Measurements from ENCODE around the gene C1orf116. TPM values are rescaled to one million over a fixed set of nuclear protein-coding genes. Genes with fewer than 3 reads are reported as not detected.

C1orf116 gene
- total and polyA plus RNA-seq, 10 of the 15 experiments (the other 5 are each of a cell fraction or from before 2014, with no cell fraction given) = 0.01 to 0.08 TPM; not detected in 8

DNA sequence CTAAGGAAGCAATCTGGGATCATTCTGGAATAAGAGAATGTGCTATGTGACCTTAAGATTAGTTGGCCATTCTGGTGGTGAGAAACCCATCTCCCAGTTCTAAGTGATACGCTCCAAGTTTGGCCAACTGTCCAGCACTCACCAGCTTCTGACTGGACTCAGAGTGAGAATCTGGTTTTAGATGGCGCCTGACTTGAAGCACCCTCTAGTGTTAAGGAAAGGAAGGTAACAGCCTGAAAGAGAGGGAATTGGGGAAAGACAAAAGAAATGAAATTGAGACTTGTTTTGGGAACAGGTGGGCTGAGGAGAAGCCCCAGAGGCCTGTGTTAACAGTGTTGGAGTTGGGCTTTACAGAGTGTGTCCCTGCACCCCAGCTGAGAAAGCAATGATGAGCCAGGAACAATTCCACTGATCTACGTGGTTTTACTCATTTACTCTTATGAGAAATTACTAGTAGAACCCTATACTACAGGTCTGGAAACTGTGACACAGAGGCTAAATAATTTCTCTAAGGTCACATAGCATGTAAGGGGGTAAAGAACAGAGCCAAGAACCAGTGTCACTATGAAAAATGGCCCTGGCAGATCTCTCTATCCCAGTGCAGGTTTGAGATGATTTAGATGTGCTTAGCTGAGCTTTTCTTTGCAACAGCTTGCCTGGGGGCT, 53.0 kb downstream of the C1orf116 start:
- no peak overlapping the region for H3K9ac ChIP-seq (ENCODE audit: control insufficient read depth, insufficient read depth, low read length)
- in situ Hi-C loops (cut with MboI) (loop anchor here (5.0 kb wide), 3 partner anchors 112 to 252 kb away; partner anchors contain the start of gene IL20), intact Hi-C loops (cut with micrococcal nuclease; ENCODE audit: unreplicated experiment) (loop anchor here (1.0 to 5.0 kb wide), 2 partner anchors 44 to 347 kb away; no protein-coding TSS in a partner anchor)
- H3K4me3 ChIP-seq = no peak overlapping the region
- H3K79me2 ChIP-seq (ENCODE audit: control insufficient read depth, insufficient read depth, low read length) = no peaks in the 10 kb centered on the region
- POLR2A ChIA-PET = no interaction called here
- no peaks in the 10 kb centered on the region for H3K27me3 ChIP-seq (replicated peaks in 1 of 2; ENCODE audit: control insufficient read depth in 2 of 2, insufficient read depth in 2 of 2, low read length in 1 of 2)
- no peak overlapping the region for H2AFZ ChIP-seq (ENCODE audit: control insufficient read depth, low read depth, low read length)
- BruUV-seq (replicated peaks) = no TSS peak
- FAIRE-seq (no peak), ATAC-seq (peak; percentile 72), DNase-seq (ENCODE audit: low read depth, low spot score) (no peak)
- 66% methylated on average over 3 of the region's 3 CpGs for WGBS (ENCODE audit: insufficient coverage, insufficient replicate concordance, low lambda C conversion rate, missing lambda C conversion rate)
- no peaks in the 10 kb centered on the region for H3K4me1 ChIP-seq (ENCODE audit: control insufficient read depth, insufficient read depth, low read length)
- H4K20me1 ChIP-seq (ENCODE audit: control insufficient read depth, insufficient read depth) = no peaks in the 10 kb centered on the region
- H3K4me2 ChIP-seq (ENCODE audit: control insufficient read depth, insufficient read depth) = no peak overlapping the region
- CTCF ChIA-PET = interaction anchor here (0.6 to 12.2 kb wide), 26 partner anchors 10 to 500 kb away, joined by 3 to 314 read pairs (median 26); partner anchors contain the start of genes DYRK3, FCAMR, IL20 and PIGR
- H3K27ac ChIP-seq (ENCODE audit: control insufficient read depth, insufficient read depth) = no peak overlapping the region
- H3K36me3 ChIP-seq (ENCODE audit: control insufficient read depth in 2 of 2, insufficient read depth in 2 of 2, low read length in 1 of 2) = no peaks in the 10 kb centered on the region
- SMC1A ChIA-PET (ENCODE audit: uncharacterized antibody, unreplicated experiment) = interaction anchor here (0.6 to 8.2 kb wide), 24 partner anchors 9 to 350 kb away, joined by 3 to 148 read pairs (median 4); partner anchors contain the start of genes DYRK3, FCAMR and PIGR
- RAD21 ChIA-PET (ENCODE audit: unreplicated experiment) = interaction anchor here (0.6 to 9.6 kb wide), 15 partner anchors 12 to 348 kb away, joined by 3 to 192 read pairs (median 3); partner anchors contain the start of gene FCMR
- no peaks in the 10 kb centered on the region for H3K9me3 ChIP-seq (replicated peaks; ENCODE audit: control insufficient read depth, insufficient read depth, low read length)
- no peak for TF ChIP-seq PAX8 (IDR thresholded peaks at IDR 0.05)
- no peak for TF ChIP-seq RFX5 (IDR thresholded peaks at IDR 0.05; ENCODE audit: low read depth, low read length)
- no peak for TF ChIP-seq POLR2AphosphoS5 (IDR thresholded peaks at IDR 0.05; ENCODE audit: low read length)
- TF ChIP-seq TARDBP (IDR thresholded peaks at IDR 0.05; ENCODE audit: borderline replicate concordance) = no peak
- no peak for TF ChIP-seq ETV6 (conservative IDR thresholded peaks at IDR 0.05 in 1 of 2, IDR thresholded peaks at IDR 0.05 in 1 of 2; ENCODE audit: borderline replicate concordance in 1 of 2, low read depth in 1 of 2)
- no peak for TF ChIP-seq MTA3 (IDR thresholded peaks at IDR 0.05; ENCODE audit: borderline replicate concordance, low read length)
- TF ChIP-seq CBFB (IDR thresholded peaks at IDR 0.05; ENCODE audit: low read depth) = no peak
- no peak for TF ChIP-seq NR2C2 (IDR thresholded peaks at IDR 0.05; ENCODE audit: borderline replicate concordance, control insufficient read depth, insufficient read length, low read depth)
- TF ChIP-seq EZH2 (IDR thresholded peaks at IDR 0.05; ENCODE audit: borderline replicate concordance, control insufficient read depth, low read depth, low read length) = no peak
- TF ChIP-seq JUNB (IDR thresholded peaks at IDR 0.05) = no peak
- 0 out of 2 replicates have a peak, but pooled peaks have one; percentile 12 for TF ChIP-seq RUNX3 (IDR thresholded peaks at IDR 0.05; ENCODE audit: low read length)
- TF ChIP-seq ZNF24 (IDR thresholded peaks at IDR 0.05) = no peak
- TF ChIP-seq BMI1 (IDR thresholded peaks at IDR 0.05; ENCODE audit: borderline replicate concordance) = no peak
- TF ChIP-seq, protein P1, sequence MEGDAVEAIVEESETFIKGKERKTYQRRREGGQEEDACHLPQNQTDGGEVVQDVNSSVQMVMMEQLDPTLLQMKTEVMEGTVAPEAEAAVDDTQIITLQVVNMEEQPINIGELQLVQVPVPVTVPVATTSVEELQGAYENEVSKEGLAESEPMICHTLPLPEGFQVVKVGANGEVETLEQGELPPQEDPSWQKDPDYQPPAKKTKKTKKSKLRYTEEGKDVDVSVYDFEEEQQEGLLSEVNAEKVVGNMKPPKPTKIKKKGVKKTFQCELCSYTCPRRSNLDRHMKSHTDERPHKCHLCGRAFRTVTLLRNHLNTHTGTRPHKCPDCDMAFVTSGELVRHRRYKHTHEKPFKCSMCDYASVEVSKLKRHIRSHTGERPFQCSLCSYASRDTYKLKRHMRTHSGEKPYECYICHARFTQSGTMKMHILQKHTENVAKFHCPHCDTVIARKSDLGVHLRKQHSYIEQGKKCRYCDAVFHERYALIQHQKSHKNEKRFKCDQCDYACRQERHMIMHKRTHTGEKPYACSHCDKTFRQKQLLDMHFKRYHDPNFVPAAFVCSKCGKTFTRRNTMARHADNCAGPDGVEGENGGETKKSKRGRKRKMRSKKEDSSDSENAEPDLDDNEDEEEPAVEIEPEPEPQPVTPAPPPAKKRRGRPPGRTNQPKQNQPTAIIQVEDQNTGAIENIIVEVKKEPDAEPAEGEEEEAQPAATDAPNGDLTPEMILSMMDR (IDR thresholded peaks at IDR 0.05 in 2 of 3, conservative IDR thresholded peaks at IDR 0.05 in 1 of 3; ENCODE audit: control insufficient read depth in 2 of 3, extremely low read depth in 1 of 3, insufficient read depth in 1 of 3, low read depth in 3 of 3, low read length in 3 of 3) = peak; percentile 62 to 70 (median 66); a peak in 5 of 6 replicates
- no peak for TF ChIP-seq SPI1 (IDR thresholded peaks at IDR 0.05; ENCODE audit: borderline replicate concordance, insufficient read depth, low read depth, low read length)
- TF ChIP-seq ASH2L (IDR thresholded peaks at IDR 0.05; ENCODE audit: borderline replicate concordance, low read depth) = no peak
- no peak for TF ChIP-seq STAT3 (IDR thresholded peaks at IDR 0.05; ENCODE audit: low read depth, low read length)
- TF ChIP-seq TAF1 (IDR thresholded peaks at IDR 0.05; ENCODE audit: borderline replicate concordance, low read depth, low read length) = no peak
- TF ChIP-seq HDAC2 (IDR thresholded peaks at IDR 0.05) = no peak
- no peak for TF ChIP-seq NBN (IDR thresholded peaks at IDR 0.05)
- TF ChIP-seq CREB1 (IDR thresholded peaks at IDR 0.05; ENCODE audit: low read depth) = no peak
- no peak for TF ChIP-seq CBX3 (IDR thresholded peaks at IDR 0.05; ENCODE audit: borderline replicate concordance, low read depth)
- TF ChIP-seq SMC3 (IDR thresholded peaks at IDR 0.05; ENCODE audit: borderline replicate concordance, low read length) = peak; percentile 75; the same call in 1 of the 2 replicates
